OCI-M1 (cell line): Measurements from ENCODE around the gene FETUB.
"Not testable (repeated sequence)": the region's sequence is repeated elsewhere in the genome, so short reads cannot be mapped to it uniquely, and the experiment has no call there.

Source experiments
- DNase-seq: peaks from one replicate; lab custom pipeline; 2025; lab: John Stamatoyannopoulos, UW

FETUB gene

DNA sequence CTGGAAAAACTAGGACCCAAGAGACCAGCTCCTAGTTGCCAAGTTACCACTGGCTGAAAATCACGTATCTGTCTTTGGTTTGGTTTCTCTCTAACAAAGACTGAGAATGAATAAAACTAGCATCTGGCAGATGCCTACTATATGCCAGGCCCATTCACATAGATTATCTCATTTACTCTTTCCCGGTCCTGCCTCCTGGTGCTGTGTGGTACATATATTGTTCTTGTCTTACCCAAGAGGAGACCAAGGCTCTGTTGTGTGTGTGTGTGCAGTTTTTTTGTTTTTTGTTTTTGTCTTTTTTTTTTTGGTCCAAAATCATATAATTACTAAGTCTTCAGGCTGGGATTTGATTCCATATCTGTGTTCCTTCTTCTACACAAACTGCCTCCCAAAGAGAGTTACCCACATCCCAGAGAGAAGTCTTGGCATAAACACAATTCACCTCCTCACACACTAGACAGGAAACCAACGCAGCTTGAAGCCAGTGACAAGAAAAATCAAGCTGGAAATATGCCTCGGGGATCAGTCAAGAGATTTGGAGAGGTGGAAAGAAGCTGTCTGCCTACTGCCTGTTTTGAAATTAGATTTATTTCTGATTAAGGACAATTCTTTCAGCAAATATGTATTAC is 26.4 kb upstream of the FETUB start:
- DNase-seq = no peak

GRCh38 chr3:186614266-186614596 is 26.0 kb upstream of the FETUB start:
- no peak for DNase-seq

GRCh38 chr3:186614597-186615483 is 25.4 kb upstream of the FETUB start:
- peak; percentile 72 for DNase-seq

DNA sequence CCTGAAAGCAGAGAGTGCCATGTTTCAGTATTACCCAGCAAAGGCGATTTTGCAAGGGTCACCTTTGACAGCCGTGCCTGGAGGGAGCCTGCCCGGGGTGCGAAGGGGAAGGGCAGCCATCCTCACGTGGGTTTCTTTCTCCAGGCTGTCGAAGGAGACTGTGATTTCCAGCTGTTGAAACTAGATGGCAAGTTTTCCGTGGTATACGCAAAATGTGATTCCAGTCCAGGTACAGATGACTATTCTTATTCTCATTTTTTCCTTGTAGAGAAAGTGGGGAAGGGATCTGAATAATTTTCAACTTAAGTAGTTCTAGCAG is 23.9 kb upstream of the FETUB start:
- no peak for DNase-seq

- DNase-seq = peak; percentile 76
Observed at GRCh38 chr3:186617036-186617946, 22.9 kb upstream of the FETUB start.

DNA sequence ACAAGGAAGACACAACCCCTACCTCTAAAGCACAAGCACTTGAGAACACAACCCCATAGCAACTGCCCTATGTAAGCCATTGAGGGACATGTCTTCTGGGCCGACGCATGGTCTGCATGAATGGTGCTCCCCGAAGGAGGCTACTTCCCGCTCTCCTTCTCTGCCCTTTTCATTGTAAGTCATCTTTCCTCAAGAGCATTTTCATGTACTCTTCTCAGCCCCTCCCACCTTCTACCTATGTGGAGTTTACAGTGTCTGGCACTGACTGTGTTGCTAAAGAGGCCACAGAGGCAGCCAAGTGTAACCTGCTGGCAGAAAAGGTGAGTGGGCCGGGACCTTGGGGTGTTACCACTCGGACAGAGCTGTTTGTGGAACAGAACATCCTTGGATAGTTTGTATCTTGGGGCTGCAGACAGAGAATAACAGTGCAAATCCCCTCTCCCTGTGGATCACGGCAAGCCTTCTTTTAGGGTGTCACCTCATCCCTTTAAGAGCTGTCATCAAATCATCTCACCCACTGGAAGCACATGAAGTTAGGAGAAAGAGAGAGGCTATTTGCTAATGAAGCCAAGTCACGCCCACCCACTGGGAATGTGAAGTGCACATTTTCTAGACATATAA is 21.8 kb upstream of the FETUB start:
- no peak for DNase-seq

DNA sequence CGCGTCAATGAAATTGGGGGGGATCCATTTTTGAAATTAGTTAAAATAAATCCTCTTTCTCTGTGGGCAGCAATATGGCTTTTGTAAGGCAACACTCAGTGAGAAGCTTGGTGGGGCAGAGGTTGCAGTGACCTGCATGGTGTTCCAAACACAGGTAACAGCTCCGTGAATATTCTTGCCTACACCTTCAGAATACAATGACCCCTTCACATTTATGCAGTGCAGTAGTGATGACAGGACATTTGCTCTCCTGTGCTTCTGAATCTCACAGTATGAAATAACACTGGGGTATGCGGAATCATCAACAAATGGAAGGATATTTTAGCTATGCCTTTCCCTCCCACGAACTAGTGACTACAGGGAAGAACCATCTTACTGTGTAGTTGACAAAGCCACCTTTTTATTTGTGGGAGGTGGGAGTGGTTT is 20.4 kb upstream of the FETUB start:
- DNase-seq = no peak

GRCh38 chr3:186620213-186621092 is 19.7 kb upstream of the FETUB start:
- no peak for DNase-seq

- DNase-seq = no peak
Observed at GRCh38 chr3:186621894-186622650, 18.1 kb upstream of the FETUB start.

GRCh38 chr3:186622651-186623310 is 17.4 kb upstream of the FETUB start:
- no peak for DNase-seq

GRCh38 chr3:186624598-186624997 is 15.6 kb upstream of the FETUB start:
- no peak for DNase-seq

DNA sequence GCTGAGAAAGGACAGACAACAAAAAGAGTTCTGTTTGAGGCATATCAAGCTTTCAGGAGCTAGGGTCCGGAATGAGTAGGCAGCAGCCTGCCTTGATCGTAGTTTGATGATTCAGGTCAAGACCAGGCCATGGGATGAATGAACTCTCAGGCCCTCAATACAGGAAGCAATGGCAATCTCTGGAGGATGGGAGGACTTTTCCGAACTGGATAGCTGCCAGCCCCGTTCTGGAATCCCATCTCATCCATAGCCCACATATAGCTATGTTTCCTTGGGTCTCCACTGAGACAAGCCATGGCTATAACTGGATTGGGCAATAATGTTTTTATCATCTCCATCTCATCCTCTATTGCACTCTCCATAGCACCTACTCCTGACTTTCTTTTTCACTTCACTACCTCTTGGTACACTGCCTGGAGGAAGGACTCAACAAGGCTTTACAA is 14.6 kb upstream of the FETUB start:
- DNase-seq = no peak

DNA sequence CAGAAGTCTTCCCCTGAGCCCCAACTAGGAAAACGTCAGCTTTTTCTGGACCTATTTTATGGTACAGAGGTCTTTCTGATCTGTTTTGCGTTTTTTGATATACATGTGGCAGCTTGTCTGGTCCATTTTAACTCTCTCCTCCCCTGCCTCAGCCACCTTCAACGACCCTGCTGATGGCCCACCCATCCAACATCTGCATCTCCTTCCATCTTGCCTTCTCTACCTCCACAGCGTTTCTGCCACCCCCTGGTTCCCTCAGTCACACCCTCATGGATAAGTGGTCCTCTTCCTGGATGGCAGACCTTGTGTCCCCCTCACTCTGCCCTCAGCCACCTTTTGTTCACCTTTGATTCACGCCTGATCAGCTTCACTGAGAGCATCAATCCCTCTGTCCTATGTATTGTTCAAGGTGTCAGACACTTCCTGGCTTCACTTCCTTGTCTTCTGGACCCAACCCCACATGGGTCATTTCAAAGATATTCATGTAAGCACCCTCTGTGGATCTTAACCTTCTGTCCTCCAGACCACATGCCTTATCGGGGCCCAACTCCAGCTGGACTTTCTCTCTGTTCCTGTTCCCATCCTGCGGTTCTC is 13.8 kb upstream of the FETUB start:
- DNase-seq = no peak

DNA sequence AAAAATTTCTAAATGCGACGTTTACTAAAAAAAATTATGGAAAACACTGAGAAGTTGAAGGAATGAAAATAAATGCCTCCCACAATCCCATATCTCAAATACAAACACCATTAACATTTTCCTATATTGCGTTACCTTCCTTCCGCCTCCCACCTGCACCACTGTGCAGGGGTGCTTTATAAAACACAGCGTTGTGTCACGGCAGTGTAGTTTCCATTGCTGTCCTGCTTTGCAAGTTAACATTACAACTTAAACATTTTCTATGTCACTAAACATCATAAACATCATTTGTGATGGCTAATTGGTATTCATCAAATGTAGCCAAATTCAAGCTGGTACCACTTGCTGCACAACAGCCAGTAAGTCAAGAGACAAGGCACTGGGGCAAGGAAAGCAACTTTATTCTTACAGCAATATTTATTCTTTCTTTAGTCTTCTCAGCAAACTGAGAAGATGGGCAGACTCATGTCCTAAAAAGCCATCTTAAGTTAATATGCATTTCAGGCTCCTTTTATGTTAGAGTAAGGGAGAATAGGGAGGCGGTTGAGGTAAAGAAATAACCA is 12.3 kb upstream of the FETUB start:
- DNase-seq = no peak

GRCh38 chr3:186628756-186629155 is 11.4 kb upstream of the FETUB start:
- DNase-seq = peak; percentile 1

- DNase-seq = peak; percentile 4
Observed at GRCh38 chr3:186630950-186631641, 9.1 kb upstream of the FETUB start.

DNA sequence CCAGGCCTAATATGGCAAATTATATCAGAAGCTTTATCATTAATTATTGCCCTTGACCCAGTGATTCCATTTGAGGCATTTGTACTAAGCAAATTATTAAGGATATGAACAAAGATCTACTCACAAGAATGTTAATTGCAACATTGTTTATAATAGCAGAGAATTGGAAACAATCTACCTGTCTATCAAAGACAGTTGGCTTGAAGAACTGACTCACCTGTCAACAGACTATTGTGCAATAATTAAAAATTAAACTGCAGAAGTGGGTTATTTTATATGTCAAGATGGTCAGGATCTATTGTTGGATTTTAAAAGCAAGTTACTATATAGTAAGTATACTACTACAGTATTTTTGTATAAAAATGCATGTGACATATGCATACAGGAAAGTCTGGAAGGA is 6.7 kb upstream of the FETUB start:
- no peak for DNase-seq

GRCh38 chr3:186634207-186634606 is 6.0 kb upstream of the FETUB start:
- not testable (repeated sequence) for DNase-seq

DNA sequence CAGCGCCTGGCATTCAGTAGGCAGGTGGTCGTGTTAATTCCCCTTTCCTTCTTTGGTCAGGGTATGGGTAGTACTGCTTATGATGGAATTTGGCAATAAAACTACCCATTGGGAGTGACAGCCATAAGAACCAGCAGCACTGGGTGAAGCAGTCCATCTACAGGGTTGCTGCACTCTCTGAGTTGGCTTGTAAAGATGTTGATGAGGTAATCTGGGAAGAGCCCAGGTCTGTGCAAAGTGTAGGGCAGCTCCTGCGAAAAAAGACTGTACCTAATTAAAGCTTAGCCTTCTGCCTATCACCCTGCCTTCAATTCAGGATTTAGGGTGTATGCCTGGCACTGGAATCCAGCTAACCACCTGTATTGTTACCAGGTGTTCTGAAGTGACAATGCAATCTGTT is 4.7 kb upstream of the FETUB start:
- DNase-seq = no peak
